ENCODE measurements around the gene PGP. TPM values are rescaled to one million over a fixed set of nuclear protein-coding genes. Genes with fewer than 3 reads are reported as not detected.

The PGP gene
- total and polyA plus RNA-seq, 2 experiments from 2014 or later: 43.2 to 57.9 TPM

DNA sequence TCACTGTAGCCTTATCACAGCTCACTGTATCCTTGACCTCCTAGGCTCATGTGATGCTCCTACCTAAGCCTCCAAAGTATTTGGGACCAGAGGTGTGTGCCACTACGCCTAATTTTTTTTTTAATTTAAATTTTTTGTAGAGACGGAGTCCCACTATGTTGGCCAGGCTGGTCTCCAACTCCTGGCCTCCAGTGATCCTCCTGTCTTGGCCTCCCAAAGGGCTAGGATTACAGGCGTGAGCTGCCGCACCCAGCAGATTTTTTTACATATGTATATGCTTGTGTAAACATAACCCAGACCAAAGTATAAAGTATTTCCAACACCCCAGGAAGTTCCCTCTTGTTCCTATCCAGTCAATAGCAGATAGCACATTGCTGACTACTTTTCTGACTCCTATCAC is 1.7 kb upstream of the PGP start:
- DNase-seq (ENCODE audit: low read depth in 1 of 2, low spot score in 1 of 2): no peak
- Histone ChIP-seq H3K4me3 (no peak overlapping the region), H3K9me3 (ENCODE audit: low read depth) (no peaks in the 10 kb centered on the region), H3K27me3 (no peaks in the 10 kb centered on the region), H3K36me3 (no peaks in the 10 kb centered on the region), H3K4me1 (ENCODE audit: low read depth) (peaks cover 7% of the 10 kb centered on the region), H3K27ac (no peak overlapping the region)
- TF ChIP-seq, protein P1, sequence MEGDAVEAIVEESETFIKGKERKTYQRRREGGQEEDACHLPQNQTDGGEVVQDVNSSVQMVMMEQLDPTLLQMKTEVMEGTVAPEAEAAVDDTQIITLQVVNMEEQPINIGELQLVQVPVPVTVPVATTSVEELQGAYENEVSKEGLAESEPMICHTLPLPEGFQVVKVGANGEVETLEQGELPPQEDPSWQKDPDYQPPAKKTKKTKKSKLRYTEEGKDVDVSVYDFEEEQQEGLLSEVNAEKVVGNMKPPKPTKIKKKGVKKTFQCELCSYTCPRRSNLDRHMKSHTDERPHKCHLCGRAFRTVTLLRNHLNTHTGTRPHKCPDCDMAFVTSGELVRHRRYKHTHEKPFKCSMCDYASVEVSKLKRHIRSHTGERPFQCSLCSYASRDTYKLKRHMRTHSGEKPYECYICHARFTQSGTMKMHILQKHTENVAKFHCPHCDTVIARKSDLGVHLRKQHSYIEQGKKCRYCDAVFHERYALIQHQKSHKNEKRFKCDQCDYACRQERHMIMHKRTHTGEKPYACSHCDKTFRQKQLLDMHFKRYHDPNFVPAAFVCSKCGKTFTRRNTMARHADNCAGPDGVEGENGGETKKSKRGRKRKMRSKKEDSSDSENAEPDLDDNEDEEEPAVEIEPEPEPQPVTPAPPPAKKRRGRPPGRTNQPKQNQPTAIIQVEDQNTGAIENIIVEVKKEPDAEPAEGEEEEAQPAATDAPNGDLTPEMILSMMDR (IDR thresholded peaks at IDR 0.05; ENCODE audit: low read depth, low read length): no peak

GRCh38 chr16:2213817-2214718 is 572 bp downstream of the PGP start:
- H3K4me1 ChIP-seq (ENCODE audit: low read depth): peaks cover 22% of the 10 kb centered on the region

DNA sequence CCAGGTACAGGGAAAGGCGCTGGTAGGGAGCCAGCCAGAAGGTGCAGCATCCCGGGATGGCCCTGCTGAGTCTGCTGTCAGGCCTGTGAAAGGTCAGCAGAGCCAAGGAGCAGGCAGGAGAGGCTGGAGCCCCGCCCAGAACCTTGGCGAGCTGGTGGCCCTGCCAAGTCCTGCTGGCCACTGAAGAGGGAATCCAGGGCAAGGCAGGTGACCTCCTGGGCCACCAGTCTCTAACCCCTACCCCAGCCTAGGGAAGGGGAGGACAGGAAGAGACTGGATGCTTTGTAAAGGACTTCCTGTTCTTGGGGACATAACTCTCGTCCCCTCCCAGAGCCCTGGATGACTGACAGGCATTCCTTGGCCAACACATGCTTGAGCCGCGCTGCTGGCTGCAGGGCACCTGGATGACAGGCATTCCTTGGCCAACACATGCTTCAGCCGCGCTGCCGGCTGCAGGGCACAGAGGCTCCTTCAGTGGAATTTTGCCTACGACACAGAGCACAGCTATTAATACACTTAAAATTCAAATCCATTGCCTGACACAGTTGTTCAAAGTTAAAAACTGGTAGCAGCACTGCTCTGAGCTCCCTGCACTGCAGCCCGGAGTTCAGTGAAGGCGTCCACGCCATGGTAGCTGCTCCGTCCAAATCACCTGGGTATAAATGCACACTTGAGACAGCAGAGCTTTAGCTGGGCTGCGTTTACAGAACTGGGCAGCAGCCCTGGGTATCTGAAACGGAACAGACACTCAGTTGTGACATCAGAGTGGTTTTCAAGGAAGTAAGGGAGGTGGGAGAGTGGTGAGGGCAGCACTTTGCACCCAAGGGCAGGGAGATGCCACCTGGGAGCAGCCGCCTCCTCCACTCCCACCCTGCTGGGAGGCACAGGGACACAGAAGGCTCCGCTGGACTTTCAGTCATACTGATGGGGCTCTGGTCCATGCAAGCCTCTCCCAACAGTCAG is 2.0 kb downstream of the PGP start:
- Histone ChIP-seq H3K27ac (peak overlapping the region; percentile 81), H3K9me3 (ENCODE audit: low read depth) (no peaks in the 10 kb centered on the region), H3K4me3 (peak overlapping the region; percentile 94), H3K27me3 (no peaks in the 10 kb centered on the region), H3K4me1 (ENCODE audit: low read depth) (peaks cover 22% of the 10 kb centered on the region), H3K36me3 (peaks cover 5% of the 10 kb centered on the region)
- DNase-seq (ENCODE audit: low read depth in 1 of 2, low spot score in 1 of 2): no peak
- TF ChIP-seq, protein P1 (IDR thresholded peaks at IDR 0.05; ENCODE audit: low read depth, low read length): no peak

More at GRCh38 chr16:2213817-2214718, 572 bp downstream of the PGP start:
- H3K27me3 ChIP-seq: no peaks in the 10 kb centered on the region
- H3K36me3 ChIP-seq: peaks cover 5% of the 10 kb centered on the region
- H3K4me3 ChIP-seq: peak overlapping the region; percentile 94
- DNase-seq (ENCODE audit: low read depth in 1 of 2, low spot score in 1 of 2): peak in 1 of 2 donors; percentile 18
- no peaks in the 10 kb centered on the region for H3K9me3 ChIP-seq (ENCODE audit: low read depth)
- TF ChIP-seq, protein P1 (IDR thresholded peaks at IDR 0.05; ENCODE audit: low read depth, low read length): no peak
- peak overlapping the region; percentile 93 for H3K27ac ChIP-seq

GRCh38 chr16:2211923-2212347 is 2.7 kb downstream of the PGP start:
- H3K27ac ChIP-seq: peak overlapping the region; percentile 81
- TF ChIP-seq, protein P1 (IDR thresholded peaks at IDR 0.05; ENCODE audit: low read depth, low read length): no peak

More at GRCh38 chr16:2211923-2212347, 2.7 kb downstream of the PGP start:
- no peak for DNase-seq (ENCODE audit: low read depth in 1 of 2, low spot score in 1 of 2)
- Histone ChIP-seq H3K9me3 (ENCODE audit: low read depth) (no peaks in the 10 kb centered on the region), H3K4me3 (no peak overlapping the region), H3K27me3 (no peaks in the 10 kb centered on the region), H3K36me3 (peaks cover 5% of the 10 kb centered on the region), H3K4me1 (ENCODE audit: low read depth) (peaks cover 22% of the 10 kb centered on the region)

Data from cardiac muscle cell (in vitro differentiated cells and primary cell).